Measurements from ENCODE around the gene FBP2. TPM values are rescaled to one million over a fixed set of nuclear protein-coding genes. Genes with fewer than 3 reads are reported as not detected.

The FBP2 gene
- polyA plus RNA-seq, 6 donors from 2014 or later: not detected

GRCh38 chr9:94534901-94535300 lies 58.7 kb downstream of the FBP2 start:
- H3K27me3 Mint-ChIP-seq: peaks cover 0 to 3% (median 0%) of the 10 kb centered on the region in 3 donors
- no peak overlapping the region for H3K27ac Mint-ChIP-seq
- peaks cover 0 to 3% (median 0%) of the 10 kb centered on the region in 7 donors for H3K9me3 Mint-ChIP-seq
- ATAC-seq (ENCODE audit: low read depth in 2 of 2) (no peak), DNase-seq (no peak)
- no peaks in the 10 kb centered on the region for H3K36me3 Mint-ChIP-seq
- H3K4me1 Mint-ChIP-seq: no peaks in the 10 kb centered on the region
- H3K4me3 Mint-ChIP-seq: no peak overlapping the region

DNA sequence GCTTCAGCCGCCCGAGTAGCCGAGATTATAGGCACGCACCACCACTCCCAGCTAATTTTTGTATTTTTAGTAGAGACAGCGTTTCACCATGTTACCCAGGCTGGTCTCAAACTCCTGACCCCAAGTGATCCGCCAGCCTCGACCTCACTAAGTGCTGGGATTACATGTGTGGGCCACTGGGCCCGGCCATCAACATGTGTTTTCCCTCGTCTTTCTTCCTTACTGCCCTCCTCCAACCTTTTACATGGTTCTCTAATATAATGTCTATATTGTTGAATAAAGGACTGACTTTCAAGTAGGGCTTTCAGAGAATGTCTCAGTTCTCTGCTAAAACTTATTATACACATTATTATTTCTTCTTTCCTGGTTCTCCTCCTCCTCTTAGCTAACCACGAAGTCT lies 60.0 kb downstream of the FBP2 start:
- Mint-ChIP-seq H3K27me3 (no peaks in the 10 kb centered on the region), H3K27ac (peak overlapping the region in 1 of 6 donors; percentile 18), H3K4me3 (no peak overlapping the region), H3K36me3 (no peaks in the 10 kb centered on the region), H3K9me3 (peaks cover 0 to 3% (median 0%) of the 10 kb centered on the region in 7 donors), H3K4me1 (no peaks in the 10 kb centered on the region)
- ATAC-seq (ENCODE audit: low read depth in 2 of 2) (no peak), DNase-seq (no peak)

GRCh38 chr9:94533155-94533554 lies 60.5 kb downstream of the FBP2 start:
- no peak overlapping the region for H3K4me3 Mint-ChIP-seq
- no peak for DNase-seq
- peaks cover 0 to 3% (median 0%) of the 10 kb centered on the region in 7 donors for H3K9me3 Mint-ChIP-seq
- H3K27me3 Mint-ChIP-seq: no peaks in the 10 kb centered on the region
- no peak for ATAC-seq (ENCODE audit: low read depth in 2 of 2)
- H3K27ac Mint-ChIP-seq: no peak overlapping the region
- H3K4me1 Mint-ChIP-seq: no peaks in the 10 kb centered on the region
- H3K36me3 Mint-ChIP-seq: no peaks in the 10 kb centered on the region

- H3K9me3 Mint-ChIP-seq: peaks cover 0 to 3% (median 0%) of the 10 kb centered on the region in 7 donors
- no peak overlapping the region for H3K27ac Mint-ChIP-seq
- no peak for ATAC-seq (ENCODE audit: low read depth in 2 of 2)
- peaks cover 0 to 8% (median 0%) of the 10 kb centered on the region in 3 donors for H3K27me3 Mint-ChIP-seq
- peaks cover 0 to 6% (median 0%) of the 10 kb centered on the region in 3 donors for H3K4me1 Mint-ChIP-seq
- H3K4me3 Mint-ChIP-seq: no peak overlapping the region
- DNase-seq: no peak
- no peaks in the 10 kb centered on the region for H3K36me3 Mint-ChIP-seq
These were observed 64.7 kb downstream of the FBP2 start for GRCh38 chr9:94528886-94529285.

- Mint-ChIP-seq H3K4me3 (no peak overlapping the region), H3K36me3 (no peaks in the 10 kb centered on the region), H3K27ac (no peak overlapping the region), H3K4me1 (peaks cover 0 to 6% (median 0%) of the 10 kb centered on the region in 3 donors), H3K9me3 (peaks cover 0 to 2% (median 0%) of the 10 kb centered on the region in 7 donors), H3K27me3 (peaks cover 0 to 8% (median 0%) of the 10 kb centered on the region in 3 donors)
- DNase-seq: no peak
- ATAC-seq (ENCODE audit: low read depth in 2 of 2): no peak
These were observed 66.7 kb downstream of the FBP2 start for GRCh38 chr9:94526951-94527350.

DNA sequence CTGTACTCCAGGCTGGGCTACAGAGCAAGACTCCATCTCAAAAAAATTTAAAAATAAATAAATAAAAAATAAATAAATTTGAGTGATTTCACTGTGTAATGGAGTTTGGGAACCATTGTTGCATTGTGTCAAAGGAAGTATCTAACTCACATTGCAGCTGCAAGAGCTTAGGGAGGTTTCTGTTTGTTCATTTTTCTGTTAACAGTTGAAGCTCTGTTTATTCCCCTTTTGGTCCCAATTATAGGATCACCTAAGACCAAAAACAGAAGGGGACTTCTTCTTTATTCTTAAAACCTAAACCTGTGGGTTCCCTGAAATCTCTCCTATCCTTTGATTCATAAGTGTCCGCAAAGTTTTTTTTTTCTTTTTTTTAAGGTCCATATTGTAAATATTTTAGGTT lies 67.4 kb downstream of the FBP2 start:
- Mint-ChIP-seq H3K27me3 (peaks cover 0 to 8% (median 0%) of the 10 kb centered on the region in 3 donors), H3K9me3 (no peaks in the 10 kb centered on the region), H3K4me1 (peaks cover 0 to 6% (median 0%) of the 10 kb centered on the region in 3 donors), H3K4me3 (no peak overlapping the region), H3K36me3 (no peaks in the 10 kb centered on the region), H3K27ac (no peak overlapping the region)
- no peak for ATAC-seq (ENCODE audit: low read depth in 2 of 2)
- no peak for DNase-seq

GRCh38 chr9:94525396-94526035 lies 68.1 kb downstream of the FBP2 start:
- H3K9me3 Mint-ChIP-seq: no peaks in the 10 kb centered on the region
- peaks cover 0 to 8% (median 0%) of the 10 kb centered on the region in 3 donors for H3K27me3 Mint-ChIP-seq
- H3K36me3 Mint-ChIP-seq: no peaks in the 10 kb centered on the region
- H3K4me1 Mint-ChIP-seq: peaks cover 0 to 6% (median 0%) of the 10 kb centered on the region in 3 donors
- no peak for ATAC-seq (ENCODE audit: low read depth in 2 of 2)
- no peak overlapping the region for H3K4me3 Mint-ChIP-seq
- DNase-seq: no peak
- peak overlapping the region in 2 of 6 donors; percentile 27 to 77 for H3K27ac Mint-ChIP-seq

- no peaks in the 10 kb centered on the region for H3K27me3 Mint-ChIP-seq
- H3K27ac Mint-ChIP-seq: no peak overlapping the region
- no peaks in the 10 kb centered on the region for H3K36me3 Mint-ChIP-seq
These were observed 76.4 kb downstream of the FBP2 start for GRCh38 chr9:94517254-94517653.

GRCh38 chr9:94514722-94515121 lies 78.9 kb downstream of the FBP2 start:
- Mint-ChIP-seq H3K27ac (no peak overlapping the region), H3K27me3 (no peaks in the 10 kb centered on the region), H3K36me3 (no peaks in the 10 kb centered on the region), H3K9me3 (peaks cover 0 to 5% (median 0%) of the 10 kb centered on the region in 7 donors), H3K4me1 (no peaks in the 10 kb centered on the region), H3K4me3 (no peak overlapping the region)
- no peak for ATAC-seq (ENCODE audit: low read depth in 2 of 2)
- no peak for DNase-seq

More at GRCh38 chr9:94517254-94517653, 76.4 kb downstream of the FBP2 start:
- Mint-ChIP-seq H3K4me3 (no peak overlapping the region), H3K4me1 (no peaks in the 10 kb centered on the region), H3K9me3 (peaks cover 0 to 10% (median 0%) of the 10 kb centered on the region in 7 donors)
- DNase-seq (no peak), ATAC-seq (ENCODE audit: low read depth in 2 of 2) (no peak)

DNA sequence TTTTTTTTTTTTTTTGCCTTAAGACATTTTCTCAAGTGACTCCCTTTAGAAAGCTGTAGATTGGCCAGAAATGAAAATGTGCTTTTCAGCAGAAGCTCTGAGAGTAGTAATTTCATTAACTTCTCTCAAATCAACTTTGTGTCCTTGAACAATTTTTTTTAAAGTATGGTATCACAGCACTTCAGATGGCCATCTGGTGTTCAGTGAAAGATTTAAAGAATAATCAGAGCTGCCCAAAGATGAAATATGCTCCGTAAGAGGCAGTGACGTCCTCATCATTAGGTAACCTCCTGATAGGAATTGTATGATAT lies 81.7 kb downstream of the FBP2 start:
- ATAC-seq (ENCODE audit: low read depth in 2 of 2): no peak
- Mint-ChIP-seq H3K9me3 (no peaks in the 10 kb centered on the region), H3K4me1 (no peaks in the 10 kb centered on the region), H3K27ac (no peak overlapping the region), H3K36me3 (no peaks in the 10 kb centered on the region), H3K4me3 (no peak overlapping the region), H3K27me3 (peaks cover 0 to 4% (median 0%) of the 10 kb centered on the region in 3 donors)
- no peak for DNase-seq

DNA sequence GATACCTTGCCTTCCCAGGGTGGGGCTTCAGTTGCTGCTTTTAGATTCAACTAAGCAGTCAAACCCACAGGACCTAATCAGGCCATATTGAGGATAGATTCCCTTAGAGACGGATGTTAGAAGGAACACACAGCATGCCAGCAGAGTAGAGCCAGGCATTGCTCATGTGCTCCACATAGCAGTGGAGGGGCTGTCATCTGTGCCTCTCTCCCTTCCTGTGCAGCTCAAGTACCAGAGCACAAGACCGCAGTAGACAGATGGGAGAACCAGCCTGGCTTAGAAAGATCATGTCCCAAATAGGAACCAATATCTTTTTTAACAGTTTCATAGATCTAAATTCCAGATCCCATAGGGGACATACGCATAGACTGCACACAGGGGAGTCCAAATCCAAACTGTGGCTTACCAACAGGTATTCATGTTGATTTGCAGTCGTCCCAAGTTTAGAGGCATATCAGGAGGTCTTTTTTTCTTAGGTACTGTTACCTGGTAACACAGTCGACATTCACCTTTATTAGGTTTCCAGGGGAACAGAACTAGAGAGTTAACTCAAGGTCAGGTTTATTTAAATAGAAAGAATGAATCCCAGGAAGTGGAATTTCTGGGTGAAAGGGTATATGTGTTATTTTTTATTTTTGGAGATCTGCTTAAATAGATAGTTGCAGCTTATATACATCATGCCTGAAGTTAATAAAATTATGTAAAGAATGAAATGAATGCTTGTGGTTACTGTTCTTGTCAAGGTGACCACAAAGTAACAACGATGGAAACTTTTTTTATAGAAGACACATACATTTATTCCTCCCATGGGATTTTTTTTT lies 82.3 kb downstream of the FBP2 start:
- DNase-seq (no peak), ATAC-seq (ENCODE audit: low read depth in 2 of 2) (no peak)
- Mint-ChIP-seq H3K9me3 (peaks cover 0 to 2% (median 0%) of the 10 kb centered on the region in 7 donors), H3K4me1 (no peaks in the 10 kb centered on the region), H3K4me3 (no peak overlapping the region), H3K27me3 (peaks cover 0 to 4% (median 0%) of the 10 kb centered on the region in 3 donors), H3K36me3 (no peaks in the 10 kb centered on the region), H3K27ac (no peak overlapping the region)
